ENCODE results near the gene GALNT2. TPM values are rescaled to one million over a fixed set of nuclear protein-coding genes. Genes with fewer than 3 reads are reported as not detected.

The GALNT2 gene
- total and polyA plus RNA-seq, 10 of the 15 experiments (the other 5 are each of a cell fraction or from before 2014, with no cell fraction given): 0.52 to 27.7 (median 16.3) TPM

DNA sequence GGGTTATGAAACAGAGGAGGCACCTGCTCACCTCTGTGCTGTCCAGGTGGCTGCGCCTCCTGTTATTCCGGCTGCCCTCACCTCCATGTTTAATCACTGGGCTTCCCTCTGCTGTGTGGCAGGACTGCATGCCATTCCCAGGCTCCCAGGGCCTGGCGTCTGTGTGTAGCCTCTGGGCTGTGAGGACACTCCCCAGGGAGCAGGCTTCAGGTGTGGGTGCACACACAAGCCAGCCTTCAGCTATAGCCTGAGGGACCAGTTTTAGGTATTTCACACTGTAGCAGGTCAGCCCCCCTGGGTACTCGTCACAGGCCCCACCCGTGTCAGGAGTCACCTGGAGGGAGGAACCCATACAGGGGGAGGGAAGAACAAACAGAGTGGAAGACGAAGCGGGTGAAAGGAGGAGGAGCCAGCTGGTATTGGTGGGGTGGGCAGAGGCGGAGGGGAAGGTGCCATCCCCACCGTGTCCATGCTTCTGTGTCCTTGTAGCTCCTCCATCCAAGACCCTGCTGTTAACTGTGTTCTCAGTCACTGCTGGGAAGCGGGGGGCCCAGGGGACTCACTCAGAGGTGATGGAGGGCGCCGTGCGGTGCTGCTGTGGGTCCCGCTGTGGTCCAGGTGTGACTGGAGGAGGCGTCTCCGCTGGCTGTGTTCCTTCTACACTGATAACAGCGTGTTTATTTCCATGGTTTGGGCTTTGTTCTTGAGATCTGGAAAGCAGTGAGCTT, 200.5 kb downstream of the GALNT2 start:
- SMC1A ChIA-PET (ENCODE audit: uncharacterized antibody, unreplicated experiment): interaction anchor here (0.7 kb wide), 1 partner anchor 695 kb away, joined by 3 read pairs; no protein-coding TSS in a partner anchor
- ATAC-seq: no peak
- in situ Hi-C loops (cut with MboI) (no loop called here), intact Hi-C loops (cut with micrococcal nuclease; ENCODE audit: unreplicated experiment) (no loop called here)
- Histone ChIP-seq H3K36me3 (ENCODE audit: control insufficient read depth in 2 of 2, insufficient read depth in 2 of 2, low read length in 1 of 2) (peaks cover 0 to 19% of the 10 kb centered on the region in 2 experiments; a peak in 3 of 4 replicates), H3K79me2 (ENCODE audit: control insufficient read depth, insufficient read depth, low read length) (no peaks in the 10 kb centered on the region), H3K9ac (ENCODE audit: control insufficient read depth, insufficient read depth, low read length) (no peak overlapping the region), H3K27ac (ENCODE audit: control insufficient read depth, insufficient read depth) (no peak overlapping the region), H4K20me1 (ENCODE audit: control insufficient read depth, insufficient read depth) (no peaks in the 10 kb centered on the region), H3K27me3 (replicated peaks in 1 of 2; ENCODE audit: control insufficient read depth in 2 of 2, insufficient read depth in 2 of 2, low read length in 1 of 2) (no peaks in the 10 kb centered on the region), H2AFZ (ENCODE audit: control insufficient read depth, low read depth, low read length) (no peak overlapping the region), H3K4me3 (no peak overlapping the region), H3K4me1 (ENCODE audit: control insufficient read depth, insufficient read depth, low read length) (peaks cover 13% of the 10 kb centered on the region), H3K4me2 (ENCODE audit: control insufficient read depth, insufficient read depth) (no peak overlapping the region), H3K9me3 (replicated peaks; ENCODE audit: control insufficient read depth, insufficient read depth, low read length) (no peaks in the 10 kb centered on the region)
- BruUV-seq (replicated peaks): no TSS peak
- FAIRE-seq: no peak
- POLR2A ChIA-PET: no interaction called here
- TF ChIP-seq NBN (IDR thresholded peaks at IDR 0.05) (no peak), NR2C1 (IDR thresholded peaks at IDR 0.05) (no peak), KDM1A (IDR thresholded peaks at IDR 0.05; ENCODE audit: borderline replicate concordance) (no peak), PAX5 (IDR thresholded peaks at IDR 0.05; ENCODE audit: borderline replicate concordance, low read depth, low read length) (no peak), SREBF2 (IDR thresholded peaks at IDR 0.05; ENCODE audit: low read length) (no peak), SMC3 (IDR thresholded peaks at IDR 0.05; ENCODE audit: borderline replicate concordance, low read length) (no peak), CHD1 (IDR thresholded peaks at IDR 0.05; ENCODE audit: low read depth, low read length) (no peak), ZNF384 (IDR thresholded peaks at IDR 0.05; ENCODE audit: borderline replicate concordance, low read depth, low read length) (no peak), SREBF1 (IDR thresholded peaks at IDR 0.05; ENCODE audit: low read length) (no peak)
- TF ChIP-seq, protein P1, sequence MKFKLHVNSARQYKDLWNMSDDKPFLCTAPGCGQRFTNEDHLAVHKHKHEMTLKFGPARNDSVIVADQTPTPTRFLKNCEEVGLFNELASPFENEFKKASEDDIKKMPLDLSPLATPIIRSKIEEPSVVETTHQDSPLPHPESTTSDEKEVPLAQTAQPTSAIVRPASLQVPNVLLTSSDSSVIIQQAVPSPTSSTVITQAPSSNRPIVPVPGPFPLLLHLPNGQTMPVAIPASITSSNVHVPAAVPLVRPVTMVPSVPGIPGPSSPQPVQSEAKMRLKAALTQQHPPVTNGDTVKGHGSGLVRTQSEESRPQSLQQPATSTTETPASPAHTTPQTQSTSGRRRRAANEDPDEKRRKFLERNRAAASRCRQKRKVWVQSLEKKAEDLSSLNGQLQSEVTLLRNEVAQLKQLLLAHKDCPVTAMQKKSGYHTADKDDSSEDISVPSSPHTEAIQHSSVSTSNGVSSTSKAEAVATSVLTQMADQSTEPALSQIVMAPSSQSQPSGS (IDR thresholded peaks at IDR 0.05; ENCODE audit: low read length): no peak
- TF ChIP-seq, protein P2, sequence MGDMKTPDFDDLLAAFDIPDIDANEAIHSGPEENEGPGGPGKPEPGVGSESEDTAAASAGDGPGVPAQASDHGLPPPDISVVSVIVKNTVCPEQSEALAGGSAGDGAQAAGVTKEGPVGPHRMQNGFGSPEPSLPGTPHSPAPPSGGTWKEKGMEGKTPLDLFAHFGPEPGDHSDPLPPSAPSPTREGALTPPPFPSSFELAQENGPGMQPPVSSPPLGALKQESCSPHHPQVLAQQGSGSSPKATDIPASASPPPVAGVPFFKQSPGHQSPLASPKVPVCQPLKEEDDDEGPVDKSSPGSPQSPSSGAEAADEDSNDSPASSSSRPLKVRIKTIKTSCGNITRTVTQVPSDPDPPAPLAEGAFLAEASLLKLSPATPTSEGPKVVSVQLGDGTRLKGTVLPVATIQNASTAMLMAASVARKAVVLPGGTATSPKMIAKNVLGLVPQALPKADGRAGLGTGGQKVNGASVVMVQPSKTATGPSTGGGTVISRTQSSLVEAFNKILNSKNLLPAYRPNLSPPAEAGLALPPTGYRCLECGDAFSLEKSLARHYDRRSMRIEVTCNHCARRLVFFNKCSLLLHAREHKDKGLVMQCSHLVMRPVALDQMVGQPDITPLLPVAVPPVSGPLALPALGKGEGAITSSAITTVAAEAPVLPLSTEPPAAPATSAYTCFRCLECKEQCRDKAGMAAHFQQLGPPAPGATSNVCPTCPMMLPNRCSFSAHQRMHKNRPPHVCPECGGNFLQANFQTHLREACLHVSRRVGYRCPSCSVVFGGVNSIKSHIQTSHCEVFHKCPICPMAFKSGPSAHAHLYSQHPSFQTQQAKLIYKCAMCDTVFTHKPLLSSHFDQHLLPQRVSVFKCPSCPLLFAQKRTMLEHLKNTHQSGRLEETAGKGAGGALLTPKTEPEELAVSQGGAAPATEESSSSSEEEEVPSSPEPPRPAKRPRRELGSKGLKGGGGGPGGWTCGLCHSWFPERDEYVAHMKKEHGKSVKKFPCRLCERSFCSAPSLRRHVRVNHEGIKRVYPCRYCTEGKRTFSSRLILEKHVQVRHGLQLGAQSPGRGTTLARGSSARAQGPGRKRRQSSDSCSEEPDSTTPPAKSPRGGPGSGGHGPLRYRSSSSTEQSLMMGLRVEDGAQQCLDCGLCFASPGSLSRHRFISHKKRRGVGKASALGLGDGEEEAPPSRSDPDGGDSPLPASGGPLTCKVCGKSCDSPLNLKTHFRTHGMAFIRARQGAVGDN (IDR thresholded peaks at IDR 0.05): no peak
- TF ChIP-seq, protein P3, sequence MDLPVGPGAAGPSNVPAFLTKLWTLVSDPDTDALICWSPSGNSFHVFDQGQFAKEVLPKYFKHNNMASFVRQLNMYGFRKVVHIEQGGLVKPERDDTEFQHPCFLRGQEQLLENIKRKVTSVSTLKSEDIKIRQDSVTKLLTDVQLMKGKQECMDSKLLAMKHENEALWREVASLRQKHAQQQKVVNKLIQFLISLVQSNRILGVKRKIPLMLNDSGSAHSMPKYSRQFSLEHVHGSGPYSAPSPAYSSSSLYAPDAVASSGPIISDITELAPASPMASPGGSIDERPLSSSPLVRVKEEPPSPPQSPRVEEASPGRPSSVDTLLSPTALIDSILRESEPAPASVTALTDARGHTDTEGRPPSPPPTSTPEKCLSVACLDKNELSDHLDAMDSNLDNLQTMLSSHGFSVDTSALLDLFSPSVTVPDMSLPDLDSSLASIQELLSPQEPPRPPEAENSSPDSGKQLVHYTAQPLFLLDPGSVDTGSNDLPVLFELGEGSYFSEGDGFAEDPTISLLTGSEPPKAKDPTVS (IDR thresholded peaks at IDR 0.05; ENCODE audit: low read depth, low read length): no peak
- 98% methylated on average over 17 of the region's 17 CpGs for WGBS (ENCODE audit: insufficient coverage, insufficient replicate concordance, low lambda C conversion rate, missing lambda C conversion rate)
- RAD21 ChIA-PET (ENCODE audit: unreplicated experiment): no interaction called here
- CTCF ChIA-PET: interaction anchor here (0.7 to 0.8 kb wide), 2 partner anchors 173 to 367 kb away, joined by 3 read pairs; no protein-coding TSS in a partner anchor
- DNase-seq (ENCODE audit: low read depth, low spot score): no peak
